ENCODE results near the gene IMPACT.

Gene IMPACT, protein sequence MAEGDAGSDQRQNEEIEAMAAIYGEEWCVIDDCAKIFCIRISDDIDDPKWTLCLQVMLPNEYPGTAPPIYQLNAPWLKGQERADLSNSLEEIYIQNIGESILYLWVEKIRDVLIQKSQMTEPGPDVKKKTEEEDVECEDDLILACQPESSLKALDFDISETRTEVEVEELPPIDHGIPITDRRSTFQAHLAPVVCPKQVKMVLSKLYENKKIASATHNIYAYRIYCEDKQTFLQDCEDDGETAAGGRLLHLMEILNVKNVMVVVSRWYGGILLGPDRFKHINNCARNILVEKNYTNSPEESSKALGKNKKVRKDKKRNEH
- total RNA-seq, result 11.4 reads per million, percentile 34 among the genes with 10 or more reads in this experiment

- DNase-seq, result peak; percentile 61
Observed at GRCh38 chr18:24426398-24427294, at the start of gene IMPACT. Gene IMPACT, plus strand, starts transcription at chr18:24426670. Its CDS starts 87 bp downstream, at chr18:24426757.

GRCh38 chr18:24378598-24378997 is 47.9 kb upstream of the IMPACT start:
- no peak for DNase-seq

- no peak for DNase-seq
Observed at GRCh38 chr18:24380163-24380747, 46.2 kb upstream of the IMPACT start.

- no peak for DNase-seq
Observed at GRCh38 chr18:24381126-24381525, 45.3 kb upstream of the IMPACT start.

DNA sequence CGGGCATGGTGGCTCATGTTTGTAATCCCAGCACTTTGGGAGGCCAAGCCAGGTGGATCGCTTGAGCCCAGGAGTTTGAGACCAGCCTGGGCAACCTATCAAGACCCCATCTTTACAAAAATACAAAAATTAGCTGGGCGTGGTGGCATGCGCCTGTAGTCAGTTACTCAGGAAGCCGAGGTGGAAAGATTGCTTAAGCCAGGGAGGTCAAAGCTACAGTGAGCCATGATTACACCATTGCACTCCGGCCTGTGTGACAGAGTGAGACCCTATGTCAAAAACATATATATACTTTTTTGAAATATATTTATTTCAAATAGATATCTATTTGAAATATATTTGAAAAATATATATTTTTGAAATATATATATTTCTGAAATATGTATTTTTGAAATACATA is 39.8 kb upstream of the IMPACT start:
- no peak for DNase-seq

DNA sequence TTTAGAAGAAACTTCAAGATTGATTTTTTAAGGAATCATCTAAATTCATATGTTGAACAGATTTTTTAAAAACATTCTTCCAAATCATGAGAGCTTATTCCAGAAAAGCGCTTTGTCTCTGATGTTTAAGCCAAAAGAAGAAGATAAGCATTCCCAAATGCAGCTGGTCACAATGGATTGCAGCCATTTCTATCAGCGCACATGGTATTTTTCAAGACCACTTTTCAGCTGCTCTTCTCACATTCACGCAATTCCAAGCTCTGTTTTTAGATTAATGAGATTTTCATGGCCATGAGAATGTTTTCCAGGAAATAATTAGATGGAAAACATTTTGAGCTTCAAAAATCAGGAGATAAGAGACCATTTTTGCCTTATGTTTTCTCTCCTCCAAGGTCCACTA is 37.5 kb upstream of the IMPACT start:
- DNase-seq, result no peak

DNA sequence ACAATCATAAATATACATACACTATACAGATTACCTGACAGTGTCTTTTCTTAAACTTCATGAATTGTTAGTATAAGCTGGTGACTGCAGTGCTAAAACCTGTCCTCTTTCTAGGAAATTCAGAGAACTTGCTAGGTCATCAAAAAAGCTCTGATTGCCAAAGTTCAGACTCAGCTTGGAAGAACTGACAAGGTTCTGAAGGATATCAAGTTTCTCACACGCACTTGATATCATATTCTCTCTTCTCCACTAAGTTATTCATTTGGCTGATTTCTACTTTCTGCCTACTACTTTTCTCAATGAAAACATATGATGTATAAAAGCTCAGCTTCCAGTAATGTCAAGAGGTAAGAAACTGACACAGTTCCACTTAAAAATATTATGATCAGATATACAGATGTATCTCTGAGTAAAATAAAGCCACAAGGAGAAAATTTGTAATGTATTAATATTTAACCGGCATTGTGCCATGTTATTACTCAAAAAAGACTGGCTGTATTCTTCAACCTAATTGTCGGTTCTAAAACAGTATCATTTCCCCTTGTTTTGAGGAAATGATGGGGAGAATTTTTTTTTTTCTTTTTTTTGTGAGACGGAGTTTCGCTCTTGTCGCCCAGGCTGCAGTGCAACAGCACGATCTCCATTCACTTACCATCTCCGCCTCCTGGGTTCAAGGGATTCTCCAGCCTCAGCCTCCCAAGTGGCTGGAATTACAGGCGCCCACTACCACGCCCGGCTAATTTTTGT is 31.2 kb upstream of the IMPACT start:
- no peak for DNase-seq

- DNase-seq, result no peak
Observed at GRCh38 chr18:24396082-24396633, 30.3 kb upstream of the IMPACT start.

- no peak for DNase-seq
Observed at GRCh38 chr18:24397131-24397693, 29.3 kb upstream of the IMPACT start.

- peak; percentile 57 for DNase-seq
Observed at GRCh38 chr18:24397694-24398368, 28.6 kb upstream of the IMPACT start, which contains the start of gene OSBPL1A. Gene OSBPL1A, minus strand, starts transcription at chr18:24397824. Its CDS starts 20,291 bp downstream, at chr18:24377533.

DNA sequence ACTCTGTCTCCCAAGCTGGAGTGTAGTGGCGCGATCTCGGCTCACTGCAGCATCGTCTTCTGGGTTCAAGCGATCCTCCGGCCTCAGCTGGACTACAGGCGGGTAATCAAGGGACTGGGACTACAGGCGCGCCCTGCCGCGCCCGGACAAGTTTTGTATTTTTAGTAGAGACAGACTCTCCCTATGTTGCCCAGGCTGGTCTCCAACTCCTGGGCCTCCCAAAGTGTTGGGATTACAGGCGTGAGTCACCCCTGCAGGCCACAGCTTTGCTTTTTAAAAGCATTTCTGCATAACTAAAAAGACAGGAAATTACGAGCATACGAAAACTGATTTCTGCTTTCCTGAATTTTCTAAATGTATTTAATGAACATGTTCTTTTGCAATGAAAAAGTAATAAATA is 27.9 kb upstream of the IMPACT start:
- DNase-seq, result no peak

DNA sequence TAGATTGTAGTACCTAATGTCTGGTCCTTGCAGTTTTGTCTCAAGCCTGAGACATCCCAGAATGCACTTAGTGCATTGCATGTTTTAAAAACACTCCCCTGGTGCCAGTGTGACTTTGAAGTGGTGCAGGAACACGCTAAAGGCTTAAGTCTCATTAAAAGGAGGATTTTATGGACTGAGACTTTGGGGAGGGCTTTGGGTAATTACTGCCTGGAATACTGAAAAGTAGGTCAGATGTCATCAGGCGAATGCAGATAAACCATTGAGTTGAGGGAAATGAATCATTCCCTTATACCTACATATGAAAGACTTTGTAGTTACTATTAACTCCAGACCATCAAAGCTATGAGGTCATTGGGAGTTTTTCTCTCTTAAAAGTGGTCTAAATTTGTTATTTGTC is 25.9 kb upstream of the IMPACT start:
- DNase-seq, result no peak

GRCh38 chr18:24402209-24402785 is 24.2 kb upstream of the IMPACT start:
- no peak for DNase-seq

GRCh38 chr18:24403076-24403475 is 23.4 kb upstream of the IMPACT start:
- DNase-seq, result no peak

DNA sequence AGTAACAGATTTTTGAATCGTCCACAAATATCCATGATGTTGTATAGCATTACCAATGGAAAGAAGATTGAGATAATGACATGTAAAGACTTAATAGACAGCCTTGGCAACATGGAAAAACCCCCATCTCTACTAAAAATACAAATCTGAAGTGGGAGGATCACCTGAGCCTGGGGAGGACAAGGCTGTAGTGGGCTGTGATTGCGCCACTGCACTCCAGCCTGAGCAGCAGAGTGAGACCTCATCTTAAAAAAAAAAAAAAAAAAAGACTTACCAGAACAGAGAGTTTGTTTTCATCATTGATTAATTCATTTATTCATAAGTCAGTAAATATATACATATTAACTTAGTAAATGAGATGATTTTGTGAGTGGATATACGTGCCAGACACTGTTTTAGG is 21.9 kb upstream of the IMPACT start:
- no peak for DNase-seq

DNA sequence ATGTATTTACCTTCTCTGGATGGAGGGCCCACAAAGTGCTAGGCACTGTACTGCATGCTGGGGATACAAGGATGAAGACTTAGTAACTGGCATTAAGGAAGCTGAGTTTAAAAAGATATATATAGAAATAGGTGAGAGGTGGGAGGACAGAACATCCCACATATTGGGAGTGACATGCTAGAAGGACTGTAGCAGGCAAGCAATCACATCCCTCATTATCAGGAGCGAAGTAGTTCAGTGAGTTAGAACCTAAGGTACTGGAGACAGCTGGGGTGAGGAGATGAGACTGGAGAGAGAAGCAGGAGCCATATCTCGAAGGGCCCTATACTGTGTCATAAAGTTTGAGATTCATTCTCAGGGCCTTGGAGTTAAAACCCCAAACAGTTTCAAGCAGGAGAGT is 18.0 kb upstream of the IMPACT start:
- DNase-seq, result no peak

DNA sequence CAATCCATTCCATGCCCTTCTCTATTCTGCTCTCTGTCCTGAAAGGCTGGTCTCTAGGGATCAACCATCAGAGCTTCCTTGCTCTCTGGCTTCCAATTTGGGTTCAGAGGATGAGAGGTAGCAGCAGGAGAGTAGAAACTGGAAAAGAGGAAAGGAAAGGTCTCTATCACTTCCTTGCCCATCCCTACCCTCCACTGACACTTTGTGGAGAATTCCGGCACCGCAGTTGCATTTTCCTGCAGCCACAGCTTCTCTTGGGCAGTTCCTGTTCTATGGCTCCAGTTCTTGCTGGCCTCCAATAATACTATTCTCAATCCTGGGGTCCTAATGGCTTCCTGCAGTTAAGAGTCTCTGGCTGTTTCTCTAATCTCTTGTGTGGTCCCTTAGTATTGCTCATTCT is 13.3 kb upstream of the IMPACT start:
- DNase-seq, result no peak

GRCh38 chr18:24414349-24415003 is 12.0 kb upstream of the IMPACT start:
- no peak for DNase-seq

- no peak for DNase-seq
Observed at GRCh38 chr18:24417480-24417879, 9.0 kb upstream of the IMPACT start.

- no peak for DNase-seq
Observed at GRCh38 chr18:24420551-24420950, 5.9 kb upstream of the IMPACT start.
